ENCODE data around the gene SLC27A3. TPM values are rescaled to one million over a fixed set of nuclear protein-coding genes. Genes with fewer than 3 reads are reported as not detected.

SLC27A3 gene
- total RNA-seq, 4 donors from 2014 or later = 15.2 to 159 (median 26.2) TPM

- intact Hi-C loops (cut with DNase I; ENCODE audit: low total_unique reads) (no loop called here), in situ Hi-C loops (cut with MboI; ENCODE audit: low pct_ligation_motif_present in 1 of 4, low pct_unique_long_range_greater_than_20kb in 1 of 4, low sequenced_read_pairs in 3 of 4) (loop anchor here in 3 of 4 donors (10.0 to 25.0 kb wide), 3 partner anchors 68 to 238 kb away; partner anchors contain the start of genes ILF2 (in 1 of the 3) and NPR1 (in 1 of the 3))
- Histone ChIP-seq H3K9me3 (no peaks in the 10 kb centered on the region), H3K27me3 (no peaks in the 10 kb centered on the region), H3K4me3 (no peak overlapping the region), H3K27ac (no peak overlapping the region), H3K36me3 (peaks cover 0 to 32% (median 9%) of the 10 kb centered on the region in 4 donors), H3K4me1 (peaks cover 0 to 3% (median 0%) of the 10 kb centered on the region in 4 donors)
- no peak for DNase-seq
- 62 to 80% methylated on average over 1 to 5 of the region's 5 CpGs for WGBS, 2 donors (ENCODE audit: low coverage in 1 of 2)
- TF ChIP-seq EP300 (IDR thresholded peaks at IDR 0.05; ENCODE audit: low read depth) = no peak
- TF ChIP-seq CTCF (IDR thresholded peaks at IDR 0.05) = no peak
- no peak for TF ChIP-seq POLR2AphosphoS5 (IDR thresholded peaks at IDR 0.05)
- no peak for TF ChIP-seq POLR2A (IDR thresholded peaks at IDR 0.05)
Measured at GRCh38 chr1:153742411-153743142, 32.6 kb upstream of the SLC27A3 start.

GRCh38 chr1:153745417-153745816, 29.8 kb upstream of the SLC27A3 start:
- no peak for DNase-seq
- H3K4me3 ChIP-seq = no peak overlapping the region
- peaks cover 0 to 30% (median 9%) of the 10 kb centered on the region in 4 donors for H3K36me3 ChIP-seq
- in situ Hi-C loops (cut with MboI; ENCODE audit: low pct_ligation_motif_present in 1 of 4, low pct_unique_long_range_greater_than_20kb in 1 of 4, low sequenced_read_pairs in 3 of 4) (loop anchor here in 3 of 4 donors (10.0 to 25.0 kb wide), 3 partner anchors 71 to 241 kb away; partner anchors contain the start of genes ILF2 (in 1 of the 3) and NPR1 (in 1 of the 3)), intact Hi-C loops (cut with DNase I; ENCODE audit: low total_unique reads) (no loop called here)
- no peak for TF ChIP-seq CTCF (IDR thresholded peaks at IDR 0.05)
- TF ChIP-seq POLR2AphosphoS5 (IDR thresholded peaks at IDR 0.05) = no peak
- no peak for TF ChIP-seq POLR2A (IDR thresholded peaks at IDR 0.05)
- no peak for TF ChIP-seq EP300 (IDR thresholded peaks at IDR 0.05; ENCODE audit: low read depth)
- no peaks in the 10 kb centered on the region for H3K27me3 ChIP-seq
- H3K9me3 ChIP-seq = no peaks in the 10 kb centered on the region
- H3K27ac ChIP-seq = peak overlapping the region in 1 of 4 donors; percentile 7
- 96 to 100% methylated on average over 1 to 2 of the region's 2 CpGs for WGBS, 2 donors (ENCODE audit: low coverage in 1 of 2)
- H3K4me1 ChIP-seq = peaks cover 9 to 20% (median 9%) of the 10 kb centered on the region in 4 donors

- H3K36me3 ChIP-seq = peaks cover 0 to 22% (median 6%) of the 10 kb centered on the region in 4 donors
- no peak overlapping the region for H3K4me3 ChIP-seq
- intact Hi-C loops (cut with DNase I; ENCODE audit: low total_unique reads) (no loop called here), in situ Hi-C loops (cut with MboI; ENCODE audit: low pct_ligation_motif_present in 1 of 4, low pct_unique_long_range_greater_than_20kb in 1 of 4, low sequenced_read_pairs in 3 of 4) (loop anchor here in 3 of 4 donors (10.0 to 25.0 kb wide), 3 partner anchors 71 to 241 kb away; partner anchors contain the start of genes ILF2 (in 1 of the 3) and NPR1 (in 1 of the 3))
- no peak for DNase-seq
- H3K27ac ChIP-seq = peak overlapping the region in 1 of 4 donors; percentile 7
- 80 to 83% methylated on average over 5 to 13 of the region's 13 CpGs for WGBS, 2 donors (ENCODE audit: low coverage in 1 of 2)
- no peaks in the 10 kb centered on the region for H3K9me3 ChIP-seq
- no peak for TF ChIP-seq CTCF (IDR thresholded peaks at IDR 0.05)
- TF ChIP-seq POLR2AphosphoS5 (IDR thresholded peaks at IDR 0.05) = peak in 2 of 3 donors; percentile 16 to 84
- peaks cover 9 to 26% (median 12%) of the 10 kb centered on the region in 4 donors for H3K4me1 ChIP-seq
- no peaks in the 10 kb centered on the region for H3K27me3 ChIP-seq
Measured at GRCh38 chr1:153746174-153746573, 29.0 kb upstream of the SLC27A3 start.

GRCh38 chr1:153748903-153749302, 26.3 kb upstream of the SLC27A3 start:
- peaks cover 9 to 34% (median 15%) of the 10 kb centered on the region in 4 donors for H3K4me1 ChIP-seq
- WGBS, 2 donors (ENCODE audit: low coverage in 1 of 2) = 65 to 75% methylated on average over 2 of the region's 2 CpGs
- intact Hi-C loops (cut with DNase I; ENCODE audit: low total_unique reads) = loop anchor here (2.0 kb wide), 1 partner anchor 70 kb away; the partner anchor contains the start of gene NPR1
- no peak for DNase-seq
- peaks cover 0 to 20% (median 2%) of the 10 kb centered on the region in 4 donors for H3K36me3 ChIP-seq
- H3K4me3 ChIP-seq = no peak overlapping the region
- no peaks in the 10 kb centered on the region for H3K9me3 ChIP-seq
- in situ Hi-C loops (cut with MboI; ENCODE audit: low pct_ligation_motif_present in 1 of 4, low pct_unique_long_range_greater_than_20kb in 1 of 4, low sequenced_read_pairs in 3 of 4) = loop anchor here in 3 of 4 donors (10.0 to 25.0 kb wide), 3 partner anchors 74 to 244 kb away; partner anchors contain the start of genes ILF2 (in 1 of the 3) and NPR1 (in 1 of the 3)
- no peaks in the 10 kb centered on the region for H3K27me3 ChIP-seq
- TF ChIP-seq POLR2A (IDR thresholded peaks at IDR 0.05) = no peak
- TF ChIP-seq POLR2AphosphoS5 (IDR thresholded peaks at IDR 0.05) = no peak
- no peak for TF ChIP-seq EP300 (IDR thresholded peaks at IDR 0.05; ENCODE audit: low read depth)
- TF ChIP-seq CTCF (IDR thresholded peaks at IDR 0.05) = no peak
- H3K27ac ChIP-seq = no peak overlapping the region
